HG03575 (cell line): ENCODE data around the gene CEP63.

Experiments
- ATAC-seq: cut with Tn5 transposase; IDR thresholded peaks from one replicate; pipeline ENCODE4 v1.9.1; 2021; ENCODE audit not compliant: unreplicated experiment, insufficient number of reproducible peaks, low FRiP score; ENCODE audit errors: extremely low read depth

CEP63 gene

GRCh38 chr3:134464689-134465365 lies 21.0 kb upstream of the CEP63 start:
- no peak for ATAC-seq

GRCh38 chr3:134466331-134466730 lies 19.5 kb upstream of the CEP63 start:
- no peak for ATAC-seq

GRCh38 chr3:134468519-134468918 lies 17.3 kb upstream of the CEP63 start:
- no peak for ATAC-seq

GRCh38 chr3:134471521-134472193 lies 14.2 kb upstream of the CEP63 start:
- ATAC-seq: no peak

- ATAC-seq: no peak
These were observed 13.0 kb upstream of the CEP63 start for GRCh38 chr3:134472831-134473230.

GRCh38 chr3:134473868-134474546 lies 11.8 kb upstream of the CEP63 start:
- no peak for ATAC-seq

- ATAC-seq: no peak
These were observed 10.9 kb upstream of the CEP63 start for GRCh38 chr3:134474956-134475355.

GRCh38 chr3:134476306-134476705 lies 9.6 kb upstream of the CEP63 start:
- no peak for ATAC-seq

GRCh38 chr3:134477002-134477401 lies 8.9 kb upstream of the CEP63 start:
- no peak for ATAC-seq

- ATAC-seq: no peak
These were observed 7.9 kb upstream of the CEP63 start for GRCh38 chr3:134477938-134478337.

GRCh38 chr3:134480546-134480945 lies 5.3 kb upstream of the CEP63 start:
- no peak for ATAC-seq

GRCh38 chr3:134481166-134481565 lies 4.7 kb upstream of the CEP63 start:
- ATAC-seq: no peak

- no peak for ATAC-seq
These were observed 3.2 kb upstream of the CEP63 start for GRCh38 chr3:134482622-134483021.

- no peak for ATAC-seq
These were observed 2.5 kb upstream of the CEP63 start for GRCh38 chr3:134483195-134483900.

- no peak for ATAC-seq
These were observed 661 bp upstream of the CEP63 start for GRCh38 chr3:134485075-134485717.

- ATAC-seq: no peak
These were observed 752 bp downstream of the CEP63 start for GRCh38 chr3:134486577-134487041.

GRCh38 chr3:134487406-134487805 lies 1.5 kb downstream of the CEP63 start:
- no peak for ATAC-seq

GRCh38 chr3:134494495-134494894 lies 8.6 kb downstream of the CEP63 start:
- no peak for ATAC-seq

GRCh38 chr3:134495980-134496379 lies 10.1 kb downstream of the CEP63 start:
- ATAC-seq: no peak
